HepG2 (cell line): ENCODE results near the gene FOXN3. TPM values are rescaled to one million over a fixed set of nuclear protein-coding genes. Genes with fewer than 3 reads are reported as not detected.

Source experiments
- ATF7-NPFF ChIP-seq: sonication (generic); formaldehyde crosslinking; IDR thresholded peaks from 2 replicates; pipeline ENCODE4 v1.8.1; 2023; ENCODE audit warnings: mild to moderate bottlenecking, low read depth, missing genetic modification reagents, moderate library complexity
- E2F1 ChIP-seq: sonication (generic); formaldehyde crosslinking; IDR thresholded peaks from 2 replicates; pipeline ENCODE4 v1.5.0; 2020; ENCODE audit warnings: missing genetic modification reagents
- ETS1 ChIP-seq: sonication (generic); formaldehyde crosslinking; IDR thresholded peaks from 2 replicates; pipeline ENCODE4 v1.4.0; 2020; ENCODE audit warnings: missing genetic modification reagents
- MED1 ChIP-seq: sonication (generic); formaldehyde crosslinking; IDR thresholded peaks from 2 replicates; pipeline ENCODE4 v1.4.0; 2020; ENCODE audit warnings: missing genetic modification reagents
- MYNN ChIP-seq: sonication (generic); formaldehyde crosslinking; IDR thresholded peaks from 2 replicates; pipeline ENCODE4 v1.4.0; 2020; ENCODE audit warnings: mild to moderate bottlenecking, low read depth, missing genetic modification reagents
- PRDM10 ChIP-seq: sonication (generic); formaldehyde crosslinking; IDR thresholded peaks from 2 replicates; pipeline ENCODE4 v1.4.0; 2020; ENCODE audit warnings: low read depth, missing genetic modification reagents
- THAP8 ChIP-seq: sonication (generic); formaldehyde crosslinking; IDR thresholded peaks from 2 replicates; pipeline ENCODE4 v1.5.1; 2020; ENCODE audit warnings: missing genetic modification reagents, mild to moderate bottlenecking, borderline replicate concordance
- ZC3H13 ChIP-seq: sonication (generic); formaldehyde crosslinking; IDR thresholded peaks from 2 replicates; pipeline ENCODE4 v1.8.1; 2023; ENCODE audit warnings: mild to moderate bottlenecking, missing genetic modification reagents, moderate library complexity
- ZNF253 ChIP-seq: sonication (generic); formaldehyde crosslinking; IDR thresholded peaks from 2 replicates; pipeline ENCODE4 v1.8.0; 2022; ENCODE audit warnings: mild to moderate bottlenecking, missing genetic modification reagents, borderline replicate concordance
- ZNF343 ChIP-seq: sonication (generic); formaldehyde crosslinking; IDR thresholded peaks from 2 replicates; pipeline ENCODE4 v1.4.0; 2020; ENCODE audit warnings: mild to moderate bottlenecking, missing genetic modification reagents
- ZNF639 ChIP-seq: conservative IDR thresholded peaks from 2 replicates; pipeline ENCODE4 v1.6.1; 2018; ENCODE audit warnings: missing genetic modification reagents
- ZNF710 ChIP-seq: sonication (generic); formaldehyde crosslinking; IDR thresholded peaks from 2 replicates; pipeline ENCODE4 v1.5.0; 2020; ENCODE audit warnings: mild to moderate bottlenecking, missing genetic modification reagents, borderline replicate concordance
- ZSCAN12 ChIP-seq: sonication (generic); formaldehyde crosslinking; IDR thresholded peaks from 2 replicates; pipeline ENCODE4 v1.9.0; 2021; ENCODE audit warnings: mild to moderate bottlenecking, missing genetic modification reagents
- ZSCAN9 ChIP-seq: IDR thresholded peaks from 2 replicates; pipeline ENCODE4 v1.6.1; 2016; ENCODE audit warnings: borderline replicate concordance
- polyA plus RNA-seq, 8 experiments: library from polyadenylated mRNA; depleted of rRNA in 3 of 8; stranded (reverse) in 7 of 8; unstranded in 1 of 8; fragments of >200 nt; fragmentation: Illumina TruSeq in 4 of 8; extraction: Trizol in 4 of 8; gene quantifications; 2 replicates each; pipeline versions ENCODE4 v1.2.1 to v1.2.3, GENCODE V29; 2011 to 2016; ENCODE audit warnings: low read depth in 4 of 8, missing spikeins in 1 of 8, mixed read lengths in 1 of 8; ENCODE audit not compliant: insufficient read depth in 1 of 8
- total RNA-seq, 5 experiments: library from RNA; depleted of rRNA; stranded (reverse); fragments of >200 nt; fragmentation: Illumina TruSeq; extraction: Trizol; gene quantifications; 2 replicates each; pipeline ENCODE4 v1.2.3, GENCODE V29; 2016; ENCODE audit warnings: low read depth in 1 of 5

FOXN3 gene
- total and polyA plus RNA-seq, 2 of the 13 experiments (the other 11 are each of a cell fraction or from before 2014, with no cell fraction given): 32.4 to 70.2 TPM

GRCh38 chr14:89340200-89341181 lies 76.5 kb downstream of the FOXN3 start (continued):
- TF ChIP-seq MED1 (CRISPR knock-in tag) (peak; percentile 74), ZNF343 (no peak), ETS1 (CRISPR knock-in tag) (no peak), ZNF639 (CRISPR knock-in tag) (no peak), THAP8 (CRISPR knock-in tag) (no peak), ZNF710 (CRISPR knock-in tag) (no peak), ZSCAN12 (CRISPR knock-in tag) (no peak), ZC3H13 (CRISPR knock-in tag) (no peak), PRDM10 (no peak), ZNF253 (CRISPR knock-in tag) (no peak), MYNN (CRISPR knock-in tag) (no peak), ATF7-NPFF (CRISPR knock-in tag) (no peak), ZSCAN9 (CRISPR knock-in tag) (no peak), E2F1 (CRISPR knock-in tag) (no peak)
